Measurements from ENCODE around the gene EPHA10. TPM values are rescaled to one million over a fixed set of nuclear protein-coding genes. Genes with fewer than 3 reads are reported as not detected.
A peak's percentile ranks its signal among the peaks of the same experiment; 100 is the strongest.

The EPHA10 gene
- total RNA-seq, 1 donor from 2014 or later: 0.32 TPM

- intact Hi-C loops (cut with DNase I): no loop called here
- ATAC-seq (no peak), DNase-seq (ENCODE audit: missing footprints) (no peak)
These were observed 44.4 kb downstream of the EPHA10 start for GRCh38 chr1:37720231-37721130.

GRCh38 chr1:37719572-37720195 is 45.2 kb downstream of the EPHA10 start:
- intact Hi-C loops (cut with DNase I): no loop called here
- ATAC-seq: no peak

GRCh38 chr1:37718901-37719571 is 45.9 kb downstream of the EPHA10 start:
- no peak for ATAC-seq
- DNase-seq (ENCODE audit: missing footprints): no peak
- intact Hi-C loops (cut with DNase I): no loop called here

More at GRCh38 chr1:37719572-37720195, 45.2 kb downstream of the EPHA10 start:
- DNase-seq (ENCODE audit: missing footprints): no peak

GRCh38 chr1:37718181-37718900 is 46.6 kb downstream of the EPHA10 start:
- DNase-seq (ENCODE audit: missing footprints) (no peak), ATAC-seq (no peak)

GRCh38 chr1:37717631-37718030 is 47.3 kb downstream of the EPHA10 start:
- ATAC-seq (no peak), DNase-seq (ENCODE audit: missing footprints) (no peak)
- intact Hi-C loops (cut with DNase I): no loop called here

More at GRCh38 chr1:37718181-37718900, 46.6 kb downstream of the EPHA10 start:
- intact Hi-C loops (cut with DNase I): no loop called here

- intact Hi-C loops (cut with DNase I): no loop called here
- DNase-seq (ENCODE audit: missing footprints) (no peak), ATAC-seq (no peak)
These were observed 48.6 kb downstream of the EPHA10 start for GRCh38 chr1:37716321-37716720.

GRCh38 chr1:37714689-37715088 is 50.2 kb downstream of the EPHA10 start:
- ATAC-seq (no peak), DNase-seq (ENCODE audit: missing footprints) (no peak)
- intact Hi-C loops (cut with DNase I): no loop called here

- no peak for ATAC-seq
- no peak for DNase-seq (ENCODE audit: missing footprints)
- intact Hi-C loops (cut with DNase I): no loop called here
These were observed 50.7 kb downstream of the EPHA10 start for GRCh38 chr1:37714226-37714625.

- ATAC-seq (no peak), DNase-seq (ENCODE audit: missing footprints) (no peak)
- intact Hi-C loops (cut with DNase I): no loop called here
These were observed 56.4 kb downstream of the EPHA10 start for GRCh38 chr1:37708471-37708870.

GRCh38 chr1:37705399-37705798 is 59.5 kb downstream of the EPHA10 start:
- intact Hi-C loops (cut with DNase I): no loop called here
- ATAC-seq (no peak), DNase-seq (ENCODE audit: missing footprints) (no peak)

GRCh38 chr1:37704966-37705365 is 60.0 kb downstream of the EPHA10 start:
- intact Hi-C loops (cut with DNase I): no loop called here
- ATAC-seq (no peak), DNase-seq (ENCODE audit: missing footprints) (no peak)

GRCh38 chr1:37703061-37703460 is 61.9 kb downstream of the EPHA10 start:
- intact Hi-C loops (cut with DNase I): no loop called here
- DNase-seq (ENCODE audit: missing footprints): no peak
- ATAC-seq: no peak

- intact Hi-C loops (cut with DNase I): no loop called here
- no peak for DNase-seq (ENCODE audit: missing footprints)
- ATAC-seq: no peak
These were observed 63.9 kb downstream of the EPHA10 start for GRCh38 chr1:37701051-37701450.

GRCh38 chr1:37699147-37699546 is 65.8 kb downstream of the EPHA10 start:
- DNase-seq (ENCODE audit: missing footprints) (no peak), ATAC-seq (no peak)
- intact Hi-C loops (cut with DNase I): no loop called here

GRCh38 chr1:37697737-37698136 is 67.2 kb downstream of the EPHA10 start:
- ATAC-seq (no peak), DNase-seq (ENCODE audit: missing footprints) (no peak)
- intact Hi-C loops (cut with DNase I): no loop called here

GRCh38 chr1:37697090-37697489 is 67.8 kb downstream of the EPHA10 start:
- no peak for ATAC-seq
- intact Hi-C loops (cut with DNase I): no loop called here
- DNase-seq (ENCODE audit: missing footprints): no peak

GRCh38 chr1:37692834-37693175 is 72.1 kb downstream of the EPHA10 start:
- ATAC-seq: no peak
- no peak for DNase-seq (ENCODE audit: missing footprints)
- intact Hi-C loops (cut with DNase I): loop anchor here (5.0 kb wide), 3 partner anchors 114 to 239 kb away; partner anchors contain the start of genes C1orf122 and YRDC

- intact Hi-C loops (cut with DNase I): loop anchor here (5.0 kb wide), 3 partner anchors 115 to 240 kb away; partner anchors contain the start of genes C1orf122 and YRDC
- ATAC-seq (peak; percentile 97), DNase-seq (ENCODE audit: missing footprints) (peak; percentile 99)
These were observed 72.7 kb downstream of the EPHA10 start, which contains the start of gene CDCA8 for GRCh38 chr1:37692078-37692833. CDCA8 (plus strand) TSS chr1:37692516; CDS start chr1:37692691, 175 bp downstream.
